HS-5 (cell line): Measurements from ENCODE around the gene SBK3.
"Not testable (repeated sequence)": the region's sequence is repeated elsewhere in the genome, so short reads cannot be mapped to it uniquely, and the experiment has no call there.

ENCODE experiments used
- DNase-seq: peaks from one replicate; pipeline ENCODE4 v3.0.0-alpha.2; 2012; ENCODE audit warnings: low read depth

The SBK3 gene

GRCh38 chr19:55516878-55517620 is 28.3 kb downstream of the SBK3 start:
- peak; percentile 68 for DNase-seq

GRCh38 chr19:55508120-55508519 is 37.2 kb downstream of the SBK3 start:
- no peak for DNase-seq

GRCh38 chr19:55504981-55505380 is 40.4 kb downstream of the SBK3 start:
- DNase-seq: no peak

GRCh38 chr19:55504252-55504603 is 41.1 kb downstream of the SBK3 start:
- no peak for DNase-seq

GRCh38 chr19:55503502-55504251 is 41.7 kb downstream of the SBK3 start:
- DNase-seq: peak; percentile 90

GRCh38 chr19:55503157-55503501 is 42.2 kb downstream of the SBK3 start:
- no peak for DNase-seq

GRCh38 chr19:55502197-55502952 is 43.0 kb downstream of the SBK3 start:
- no peak for DNase-seq

- DNase-seq: no peak
These were observed 44.9 kb downstream of the SBK3 start for GRCh38 chr19:55500368-55500952.

GRCh38 chr19:55498246-55498840 is 47.0 kb downstream of the SBK3 start:
- no peak for DNase-seq

- DNase-seq: no peak
These were observed 47.6 kb downstream of the SBK3 start for GRCh38 chr19:55497763-55498162.

- not testable (repeated sequence) for DNase-seq
These were observed 48.5 kb downstream of the SBK3 start for GRCh38 chr19:55496820-55497219.

- no peak for DNase-seq
These were observed 49.5 kb downstream of the SBK3 start for GRCh38 chr19:55495646-55496349.

- DNase-seq: peak; percentile 45
These were observed 51.1 kb downstream of the SBK3 start for GRCh38 chr19:55494172-55494761.

- no peak for DNase-seq
These were observed 51.6 kb downstream of the SBK3 start for GRCh38 chr19:55493645-55494171.

GRCh38 chr19:55493052-55493644 is 52.2 kb downstream of the SBK3 start:
- DNase-seq: peak; percentile 35

GRCh38 chr19:55492362-55492944 is 52.9 kb downstream of the SBK3 start:
- no peak for DNase-seq

GRCh38 chr19:55491546-55492360 is 53.6 kb downstream of the SBK3 start:
- no peak for DNase-seq
